OCI-LY7 (cell line): ENCODE data around the gene MGRN1. TPM values are rescaled to one million over a fixed set of nuclear protein-coding genes. Genes with fewer than 3 reads are reported as not detected.

Experiments used
- BruUV-seq: library from RNA; stranded (reverse); fragments of 400-500 nt; replicated peaks from 2 replicates; lab custom pipeline; 2021; lab: Mats Ljungman, UMichigan
- CTCF ChIA-PET: fragments of 300-600 bp; sonication (Branson Sonifier 250); formaldehyde crosslinking; loops from one replicate; lab custom pipeline; 2022; ENCODE audit warnings: antibody characterized with exemption; ENCODE audit not compliant: unreplicated experiment; lab: Charles Lee
- POLR2A ChIA-PET: fragments of 300-600 bp; sonication (Branson Sonifier 250); formaldehyde crosslinking; loops from one replicate; lab custom pipeline; 2022; ENCODE audit warnings: antibody characterized with exemption; lab: Charles Lee
- DNase-seq: peaks from one replicate; pipeline ENCODE4 v3.0.0-alpha.2; 2015; ENCODE audit warnings: low spot score
- H2AFZ ChIP-seq: fragments of 200-600 bp; sonication (generic), shearing (Covaris generic); 2 replicates; pipeline ENCODE4 v1.6.1; 2014; ENCODE audit warnings: mild to moderate bottlenecking, antibody characterized with exemption, low read length, moderate library complexity
- H3K27ac ChIP-seq: fragments of 200-600 bp; sonication (generic); 2 replicates; pipeline ENCODE4 v1.5.1; 2014; ENCODE audit warnings: mixed run types, low read depth, mild to moderate bottlenecking, moderate library complexity, low read length, inconsistent platforms; ENCODE audit not compliant: poor library complexity, severe bottlenecking
- H3K36me3 ChIP-seq: fragments of 200-600 bp; sonication (generic); 2 replicates; pipeline ENCODE4 v1.6.1; 2014; ENCODE audit warnings: mild to moderate bottlenecking, antibody characterized with exemption, low read length, moderate library complexity, mixed read lengths; ENCODE audit not compliant: insufficient read depth
- H3K4me1 ChIP-seq: fragments of 200-600 bp; sonication (generic); 2 replicates; pipeline ENCODE4 v1.5.1; 2014; ENCODE audit warnings: mild to moderate bottlenecking, low read length; ENCODE audit not compliant: insufficient read depth, poor library complexity, severe bottlenecking
- H3K4me2 ChIP-seq: fragments of 200-600 bp; sonication (generic); 2 replicates; pipeline ENCODE4 v1.6.1; 2014; ENCODE audit warnings: mild to moderate bottlenecking, low read length
- H3K4me3 ChIP-seq: fragments of 200-600 bp; sonication (generic); 2 replicates; pipeline ENCODE4 v1.5.1; 2014; ENCODE audit warnings: mild to moderate bottlenecking, low read depth, low read length; ENCODE audit not compliant: poor library complexity, severe bottlenecking
- H3K79me2 ChIP-seq: fragments of 200-600 bp; sonication (generic); 2 replicates; pipeline ENCODE4 v1.6.1; 2016; ENCODE audit warnings: low read depth, mild to moderate bottlenecking, low read length, moderate library complexity, mixed read lengths; ENCODE audit not compliant: insufficient read depth
- H3K9me2 ChIP-seq: fragments of 200-600 bp; sonication (generic); 2 replicates; pipeline ENCODE4 v1.6.1; 2016; ENCODE audit warnings: mild to moderate bottlenecking, low read length, mixed read lengths; ENCODE audit not compliant: insufficient read depth
- H3K9me3 ChIP-seq: fragments of 200-600 bp; sonication (generic); 2 replicates; pipeline ENCODE4 v1.6.1; 2014; ENCODE audit warnings: mild to moderate bottlenecking, mixed run types, low read length, mixed read lengths
- H4K20me1 ChIP-seq: fragments of 200-600 bp; sonication (generic); 2 replicates; pipeline ENCODE4 v1.6.1; 2014; ENCODE audit warnings: mild to moderate bottlenecking, antibody characterized with exemption, low read length, moderate library complexity, mixed read lengths; ENCODE audit not compliant: insufficient read depth
- CTCF ChIP-seq: fragments of 200-600 bp; sonication (generic); conservative IDR thresholded peaks from 2 replicates; pipeline ENCODE4 v1.5.1; 2014; ENCODE audit warnings: mild to moderate bottlenecking, antibody characterized with exemption, low read length, moderate library complexity, mixed read lengths
- EZH2phosphoT487 ChIP-seq: fragments of 200-600 bp; sonication (generic); IDR thresholded peaks from 2 replicates; pipeline ENCODE4 v1.6.1; 2018; ENCODE audit warnings: low read depth, borderline replicate concordance, mild to moderate bottlenecking, mixed run types, antibody characterized with exemption, low read length, moderate library complexity, mixed read lengths
- intact Hi-C: fragments of 100-400 bp; cut with micrococcal nuclease; formaldehyde crosslinking; loops from one replicate; pipeline ENCODE4 v1.10.0; 2022; ENCODE audit not compliant: unreplicated experiment
- total RNA-seq, 2 experiments: library from RNA; depleted of rRNA in 1 of 2; stranded (reverse); fragments of >200 nt in 1 of 2; shearing (Covaris generic) in 1 of 2; gene quantifications; 2 replicates each; pipeline ENCODE4 v1.2.3, GENCODE V29; 2014 to 2022

MGRN1 gene
- total RNA-seq, 2 experiments from 2014 or later, result 14.1 to 43.1 TPM

- Histone ChIP-seq H3K27ac (no peak overlapping the region), H3K4me2 (no peak overlapping the region), H4K20me1 (no peaks in the 10 kb centered on the region), H3K36me3 (peaks cover 23% of the 10 kb centered on the region), H3K79me2 (peaks cover 26% of the 10 kb centered on the region; the same call in 1 of the 2 replicates), H3K4me1 (peaks cover 5% of the 10 kb centered on the region), H2AFZ (no peak overlapping the region), H3K9me3 (no peaks in the 10 kb centered on the region), H3K4me3 (no peak overlapping the region), H3K9me2 (no peaks in the 10 kb centered on the region)
- POLR2A ChIA-PET, result no interaction called here
- no peak for TF ChIP-seq EZH2phosphoT487
- TF ChIP-seq CTCF, result no peak
- CTCF ChIA-PET, result no interaction called here
- intact Hi-C loops, result no loop called here
- DNase-seq, result no peak
- BruUV-seq, result no TSS peak
These were observed 6.8 kb downstream of the MGRN1 start for GRCh38 chr16:4631444-4631843.

- H3K79me2 ChIP-seq, result peaks cover 19% of the 10 kb centered on the region; the same call in 1 of the 2 replicates
- CTCF ChIA-PET, result no interaction called here
- intact Hi-C loops, result no loop called here
These were observed 9.4 kb downstream of the MGRN1 start for GRCh38 chr16:4633910-4634635.

More at GRCh38 chr16:4633910-4634635, 9.4 kb downstream of the MGRN1 start:
- H3K4me3 ChIP-seq, result no peak overlapping the region
- no peaks in the 10 kb centered on the region for H3K4me1 ChIP-seq
- H3K4me2 ChIP-seq, result no peak overlapping the region
- peaks cover 17% of the 10 kb centered on the region for H3K36me3 ChIP-seq
- no peaks in the 10 kb centered on the region; the same call in 1 of the 2 replicates for H4K20me1 ChIP-seq
- H2AFZ ChIP-seq, result no peak overlapping the region
- H3K27ac ChIP-seq, result no peak overlapping the region
- POLR2A ChIA-PET, result interaction anchor here (0.8 kb wide), 1 partner anchor 78 kb away, joined by 3 read pairs; the partner anchor contains the start of gene C16orf96
- H3K9me3 ChIP-seq, result no peaks in the 10 kb centered on the region
- H3K9me2 ChIP-seq, result no peaks in the 10 kb centered on the region
- BruUV-seq, result no TSS peak
- no peak for DNase-seq
- TF ChIP-seq CTCF, result no peak
- no peak for TF ChIP-seq EZH2phosphoT487
